ENCODE results near the gene ASIC4. TPM values are rescaled to one million over a fixed set of nuclear protein-coding genes. Genes with fewer than 3 reads are reported as not detected.

The ASIC4 gene
- total RNA-seq, 1 experiment from 2014 or later = 0.79 TPM

- Mint-ChIP-seq H3K4me1 (peaks cover 70% of the 10 kb centered on the region), H3K27me3 (ENCODE audit: low read depth) (peaks cover 41% of the 10 kb centered on the region), H3K9me3 (no peaks in the 10 kb centered on the region), H3K27ac (no peak overlapping the region), H3K36me3 (no peaks in the 10 kb centered on the region; the same call in 1 of the 2 replicates), H3K4me3 (peak overlapping the region; percentile 72)
- CTCF ChIA-PET = interaction anchor here (0.6 to 41.3 kb wide), 37 partner anchors 10 to 333 kb away, joined by 3 to 2316 read pairs (median 6); partner anchors contain the start of genes CHPF, CNPPD1, DES and DNPEP
- ATAC-seq = peak; percentile 57
- POLR2A ChIA-PET = interaction anchor here (0.6 to 1.9 kb wide), 11 partner anchors 10 to 49 kb away, joined by 3 to 13 read pairs (median 3); partner anchors contain the start of gene GMPPA
- TF ChIP-seq MAX (CRISPR knock-in tag; IDR thresholded peaks at IDR 0.05) (no peak), ERG (CRISPR knock-in tag; IDR thresholded peaks at IDR 0.05) (no peak), ZNF281 (CRISPR knock-in tag; IDR thresholded peaks at IDR 0.05) (peak; percentile 40; the same call in 1 of the 2 replicates), CTCF (IDR thresholded peaks at IDR 0.05) (peak; percentile 31), E2F4 (CRISPR knock-in tag; IDR thresholded peaks at IDR 0.05; ENCODE audit: borderline replicate concordance, low read depth) (no peak), CDX4 (CRISPR knock-in tag; IDR thresholded peaks at IDR 0.05; ENCODE audit: borderline replicate concordance) (no peak), SMAD4 (CRISPR knock-in tag; IDR thresholded peaks at IDR 0.05) (no peak)
- peak; percentile 82 for DNase-seq (ENCODE audit: low spot score)
These were observed 4.3 kb upstream of the ASIC4 start for GRCh38 chr2:219509780-219510511.

- Mint-ChIP-seq H3K9me3 (no peaks in the 10 kb centered on the region), H3K36me3 (no peaks in the 10 kb centered on the region; the same call in 1 of the 2 replicates), H3K4me3 (peak overlapping the region; percentile 72), H3K4me1 (peaks cover 66% of the 10 kb centered on the region), H3K27ac (no peak overlapping the region), H3K27me3 (ENCODE audit: low read depth) (peaks cover 48% of the 10 kb centered on the region)
- ATAC-seq = no peak
- ChIA-PET POLR2A (interaction anchor here (1.0 to 2.9 kb wide), 8 partner anchors 10 to 17 kb away, joined by 3 to 13 read pairs (median 5); partner anchors contain the start of gene GMPPA), CTCF (interaction anchor here (0.9 to 41.3 kb wide), 34 partner anchors 9 to 334 kb away, joined by 3 to 2316 read pairs (median 8); partner anchors contain the start of genes CHPF, CNPPD1, DES and DNPEP)
- DNase-seq (ENCODE audit: low spot score) = no peak
- TF ChIP-seq CTCF (IDR thresholded peaks at IDR 0.05) (no peak), ZNF671 (CRISPR knock-in tag; IDR thresholded peaks at IDR 0.05) (no peak), TP53 (CRISPR knock-in tag; IDR thresholded peaks at IDR 0.05) (no peak), FOXJ3 (CRISPR knock-in tag; IDR thresholded peaks at IDR 0.05; ENCODE audit: borderline replicate concordance) (no peak)
These were observed 3.7 kb upstream of the ASIC4 start for GRCh38 chr2:219510512-219511135.

Measured in WTC11 (cell line).